HS-5 (cell line): ENCODE results near the gene MAP4K2.

Source experiments
- DNase-seq: peaks from one replicate; pipeline ENCODE4 v3.0.0-alpha.2; 2012; ENCODE audit warnings: low read depth

Gene MAP4K2

GRCh38 chr11:64791781-64792291 lies 11.2 kb downstream of the MAP4K2 start:
- DNase-seq, result no peak

GRCh38 chr11:64790205-64791095 lies 12.6 kb downstream of the MAP4K2 start:
- no peak for DNase-seq

- no peak for DNase-seq
Observed at GRCh38 chr11:64789331-64790204, 13.4 kb downstream of the MAP4K2 start.

GRCh38 chr11:64788321-64789215 lies 14.4 kb downstream of the MAP4K2 start:
- DNase-seq, result no peak

- no peak for DNase-seq
Observed at GRCh38 chr11:64787526-64788320, 15.3 kb downstream of the MAP4K2 start.

- no peak for DNase-seq
Observed at GRCh38 chr11:64786308-64786707, 16.7 kb downstream of the MAP4K2 start.

- no peak for DNase-seq
Observed at GRCh38 chr11:64784813-64785581, 18.0 kb downstream of the MAP4K2 start.

- DNase-seq, result peak; percentile 99
Observed at GRCh38 chr11:64778473-64779298, 24.3 kb downstream of the MAP4K2 start, which contains the start of gene SF1. Gene SF1 (minus strand): TSS chr11:64778542. CDS start chr11:64778392, 150 bp downstream.

- no peak for DNase-seq
Observed at GRCh38 chr11:64778223-64778472, 24.9 kb downstream of the MAP4K2 start.

- DNase-seq, result peak; percentile 43
Observed at GRCh38 chr11:64777449-64778222, 25.4 kb downstream of the MAP4K2 start.

- DNase-seq, result no peak
Observed at GRCh38 chr11:64776875-64777274, 26.1 kb downstream of the MAP4K2 start.

- DNase-seq, result no peak
Observed at GRCh38 chr11:64776425-64776824, 26.6 kb downstream of the MAP4K2 start.

GRCh38 chr11:64774144-64774543 lies 28.9 kb downstream of the MAP4K2 start:
- no peak for DNase-seq

GRCh38 chr11:64772303-64773018 lies 30.6 kb downstream of the MAP4K2 start:
- DNase-seq, result no peak

GRCh38 chr11:64771861-64772260 lies 31.2 kb downstream of the MAP4K2 start:
- no peak for DNase-seq

GRCh38 chr11:64770120-64770519 lies 32.9 kb downstream of the MAP4K2 start:
- no peak for DNase-seq

GRCh38 chr11:64769283-64769682 lies 33.7 kb downstream of the MAP4K2 start:
- DNase-seq, result no peak

- no peak for DNase-seq
Observed at GRCh38 chr11:64768300-64768694, 34.7 kb downstream of the MAP4K2 start.
